Measurements from ENCODE around the gene EPB41L5.
A peak's percentile ranks its signal among the peaks of the same experiment; 100 is the strongest.
"Not testable (repeated sequence)": the region's sequence is repeated elsewhere in the genome, so short reads cannot be mapped to it uniquely, and the experiment has no call there.

Gene EPB41L5

DNA sequence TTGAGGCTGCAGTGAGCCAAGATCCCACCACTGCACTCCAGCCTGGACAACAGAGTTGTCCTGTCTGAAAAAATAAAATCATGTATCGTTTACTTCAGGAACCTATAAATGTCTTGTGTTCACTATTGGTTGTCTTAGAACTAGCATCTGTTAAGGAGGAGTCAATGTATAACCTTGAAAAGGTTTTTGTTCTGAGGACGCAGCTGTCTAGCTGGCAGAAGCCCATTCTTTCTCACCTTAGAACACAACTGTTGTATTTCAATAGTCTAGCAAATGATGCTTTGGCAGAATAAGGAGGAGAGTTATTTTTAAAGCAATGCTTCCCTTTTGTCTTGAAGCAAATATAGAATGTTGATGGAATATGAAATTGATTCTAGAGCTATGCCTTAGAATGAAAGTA is 21.1 kb downstream of the EPB41L5 start:
- Histone ChIP-seq H3K4me1 (ENCODE audit: control insufficient read depth in 1 of 2, insufficient read depth in 2 of 2, low read length in 2 of 2) (peaks cover 0 to 3% of the 10 kb centered on the region in 2 donors), H3K9me3 (ENCODE audit: control insufficient read depth in 1 of 2, low read length in 2 of 2) (no peaks in the 10 kb centered on the region), H3K4me3 (ENCODE audit: low read depth in 1 of 2, low read length in 2 of 2) (no peak overlapping the region), H3K27me3 (ENCODE audit: low read depth, low read length) (no peaks in the 10 kb centered on the region), H3K36me3 (ENCODE audit: control insufficient read depth in 1 of 2, insufficient read depth in 2 of 2, low read length in 2 of 2) (no peaks in the 10 kb centered on the region), H3K27ac (ENCODE audit: low read length) (no peak overlapping the region)

GRCh38 chr2:120034621-120035020 is 21.7 kb downstream of the EPB41L5 start:
- H3K4me1 ChIP-seq (ENCODE audit: control insufficient read depth in 1 of 2, insufficient read depth in 2 of 2, low read length in 2 of 2), result peaks cover 0 to 3% of the 10 kb centered on the region in 2 donors
- H3K36me3 ChIP-seq (ENCODE audit: control insufficient read depth in 1 of 2, insufficient read depth in 2 of 2, low read length in 2 of 2), result no peaks in the 10 kb centered on the region
- no peak overlapping the region for H3K27ac ChIP-seq (ENCODE audit: low read length)
- no peaks in the 10 kb centered on the region for H3K27me3 ChIP-seq (ENCODE audit: low read depth, low read length)
- H3K9me3 ChIP-seq (ENCODE audit: control insufficient read depth in 1 of 2, low read length in 2 of 2), result no peaks in the 10 kb centered on the region
- H3K4me3 ChIP-seq (ENCODE audit: low read depth in 1 of 2, low read length in 2 of 2), result no peak overlapping the region

DNA sequence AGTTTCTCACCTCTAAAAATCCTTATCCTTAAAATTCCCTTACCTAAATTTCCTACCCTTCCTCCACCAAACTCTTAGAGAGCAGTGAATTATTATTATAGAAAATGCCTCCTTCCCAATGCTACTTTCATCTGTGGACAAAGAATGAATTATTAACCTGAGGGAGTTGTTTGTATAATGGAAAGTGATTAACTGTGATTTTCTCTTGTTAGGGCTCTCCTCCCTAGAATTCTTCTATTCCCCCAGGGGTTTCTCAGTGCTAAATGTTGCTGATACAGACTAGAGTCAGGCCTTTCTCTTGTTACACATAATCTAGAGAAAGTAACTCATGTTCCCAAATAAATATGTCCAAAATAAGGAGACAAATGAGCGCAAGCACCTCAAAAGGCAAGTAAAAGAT is 23.3 kb downstream of the EPB41L5 start:
- Histone ChIP-seq H3K4me1 (ENCODE audit: control insufficient read depth in 1 of 2, insufficient read depth in 2 of 2, low read length in 2 of 2) (peaks cover 0 to 3% of the 10 kb centered on the region in 2 donors), H3K27me3 (ENCODE audit: low read depth, low read length) (no peaks in the 10 kb centered on the region), H3K36me3 (ENCODE audit: control insufficient read depth in 1 of 2, insufficient read depth in 2 of 2, low read length in 2 of 2) (no peaks in the 10 kb centered on the region), H3K9me3 (ENCODE audit: control insufficient read depth in 1 of 2, low read length in 2 of 2) (no peaks in the 10 kb centered on the region), H3K4me3 (ENCODE audit: low read depth in 1 of 2, low read length in 2 of 2) (no peak overlapping the region), H3K27ac (ENCODE audit: low read length) (no peak overlapping the region)

DNA sequence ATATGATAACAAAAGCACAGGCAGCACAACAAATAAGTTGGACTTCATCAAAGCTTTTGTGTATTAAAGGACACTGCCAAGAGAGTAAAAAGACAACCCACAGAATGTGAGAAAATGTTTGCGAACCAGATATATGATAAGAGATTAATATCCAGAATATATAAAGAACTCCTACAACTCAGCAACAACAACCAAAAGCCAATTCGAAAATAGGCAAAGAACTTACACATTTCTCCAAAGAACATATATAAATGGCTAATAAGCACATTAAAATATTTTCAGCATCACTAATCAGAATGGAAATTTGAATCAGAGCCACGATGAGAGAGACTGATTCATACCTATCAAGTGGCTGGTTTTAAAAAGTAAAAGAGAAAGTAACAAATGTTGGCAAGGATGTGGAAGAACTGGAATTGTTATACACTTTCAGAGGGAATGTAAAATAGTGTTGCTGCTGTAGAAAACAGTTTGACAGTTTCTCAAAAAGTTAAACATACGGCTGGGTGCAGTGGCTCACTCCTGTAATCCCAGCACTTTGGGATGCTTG is 25.2 kb downstream of the EPB41L5 start:
- H3K4me3 ChIP-seq (ENCODE audit: low read depth in 1 of 2, low read length in 2 of 2), result no peak overlapping the region
- H3K9me3 ChIP-seq (ENCODE audit: control insufficient read depth in 1 of 2, low read length in 2 of 2), result no peaks in the 10 kb centered on the region
- H3K27me3 ChIP-seq (ENCODE audit: low read depth, low read length), result no peaks in the 10 kb centered on the region
- H3K4me1 ChIP-seq (ENCODE audit: control insufficient read depth in 1 of 2, insufficient read depth in 2 of 2, low read length in 2 of 2), result peaks cover 0 to 5% of the 10 kb centered on the region in 2 donors
- no peak overlapping the region for H3K27ac ChIP-seq (ENCODE audit: low read length)
- H3K36me3 ChIP-seq (ENCODE audit: control insufficient read depth in 1 of 2, insufficient read depth in 2 of 2, low read length in 2 of 2), result no peaks in the 10 kb centered on the region

- H3K36me3 ChIP-seq (ENCODE audit: control insufficient read depth in 1 of 2, insufficient read depth in 2 of 2, low read length in 2 of 2), result peaks cover 0 to 6% of the 10 kb centered on the region in 2 donors
- H3K4me3 ChIP-seq (ENCODE audit: low read depth in 1 of 2, low read length in 2 of 2), result peak overlapping the region in 1 of 2 donors; percentile 13
- H3K9me3 ChIP-seq (ENCODE audit: control insufficient read depth in 1 of 2, low read length in 2 of 2), result no peaks in the 10 kb centered on the region
- no peak overlapping the region for H3K27ac ChIP-seq (ENCODE audit: low read length)
- H3K27me3 ChIP-seq (ENCODE audit: low read depth, low read length), result no peaks in the 10 kb centered on the region
- peaks cover 0 to 7% of the 10 kb centered on the region in 2 donors for H3K4me1 ChIP-seq (ENCODE audit: control insufficient read depth in 1 of 2, insufficient read depth in 2 of 2, low read length in 2 of 2)
Measured at GRCh38 chr2:120042359-120042758, 29.5 kb downstream of the EPB41L5 start.

GRCh38 chr2:120044336-120044735 is 31.5 kb downstream of the EPB41L5 start:
- Histone ChIP-seq H3K36me3 (ENCODE audit: control insufficient read depth in 1 of 2, insufficient read depth in 2 of 2, low read length in 2 of 2) (peaks cover 0 to 6% of the 10 kb centered on the region in 2 donors), H3K27me3 (ENCODE audit: low read depth, low read length) (no peaks in the 10 kb centered on the region), H3K9me3 (ENCODE audit: control insufficient read depth in 1 of 2, low read length in 2 of 2) (no peaks in the 10 kb centered on the region), H3K27ac (ENCODE audit: low read length) (no peak overlapping the region), H3K4me1 (ENCODE audit: control insufficient read depth in 1 of 2, insufficient read depth in 2 of 2, low read length in 2 of 2) (peaks cover 0 to 7% of the 10 kb centered on the region in 2 donors), H3K4me3 (ENCODE audit: low read depth in 1 of 2, low read length in 2 of 2) (no peak overlapping the region)

- H3K9me3 ChIP-seq (ENCODE audit: control insufficient read depth in 1 of 2, low read length in 2 of 2); H3K27ac ChIP-seq (ENCODE audit: low read length): not testable (repeated sequence)
Measured at GRCh38 chr2:120045775-120046174, 32.9 kb downstream of the EPB41L5 start.

GRCh38 chr2:120046252-120046651 is 33.4 kb downstream of the EPB41L5 start:
- H3K36me3 ChIP-seq (ENCODE audit: control insufficient read depth in 1 of 2, insufficient read depth in 2 of 2, low read length in 2 of 2), result peaks cover 0 to 11% of the 10 kb centered on the region in 2 donors

More at GRCh38 chr2:120045775-120046174, 32.9 kb downstream of the EPB41L5 start:
- not testable (repeated sequence) for H3K36me3 ChIP-seq (ENCODE audit: control insufficient read depth in 1 of 2, insufficient read depth in 2 of 2, low read length in 2 of 2); H3K27me3 ChIP-seq (ENCODE audit: low read depth, low read length); H3K4me3 ChIP-seq (ENCODE audit: low read depth in 1 of 2, low read length in 2 of 2); H3K4me1 ChIP-seq (ENCODE audit: control insufficient read depth in 1 of 2, insufficient read depth in 2 of 2, low read length in 2 of 2)

GRCh38 chr2:120052597-120052996 is 39.7 kb downstream of the EPB41L5 start:
- H3K27me3 ChIP-seq (ENCODE audit: low read depth, low read length), result no peaks in the 10 kb centered on the region
- peaks cover 0 to 8% of the 10 kb centered on the region in 2 donors for H3K9me3 ChIP-seq (ENCODE audit: control insufficient read depth in 1 of 2, low read length in 2 of 2)
- H3K27ac ChIP-seq (ENCODE audit: low read length), result no peak overlapping the region
- no peaks in the 10 kb centered on the region for H3K4me1 ChIP-seq (ENCODE audit: control insufficient read depth in 1 of 2, insufficient read depth in 2 of 2, low read length in 2 of 2)
- peaks cover 0 to 10% of the 10 kb centered on the region in 2 donors for H3K36me3 ChIP-seq (ENCODE audit: control insufficient read depth in 1 of 2, insufficient read depth in 2 of 2, low read length in 2 of 2)
- H3K4me3 ChIP-seq (ENCODE audit: low read depth in 1 of 2, low read length in 2 of 2), result no peak overlapping the region

More at GRCh38 chr2:120046252-120046651, 33.4 kb downstream of the EPB41L5 start:
- H3K27ac ChIP-seq (ENCODE audit: low read length); H3K4me3 ChIP-seq (ENCODE audit: low read depth in 1 of 2, low read length in 2 of 2); H3K9me3 ChIP-seq (ENCODE audit: control insufficient read depth in 1 of 2, low read length in 2 of 2); H3K27me3 ChIP-seq (ENCODE audit: low read depth, low read length); H3K4me1 ChIP-seq (ENCODE audit: control insufficient read depth in 1 of 2, insufficient read depth in 2 of 2, low read length in 2 of 2): not testable (repeated sequence)

DNA sequence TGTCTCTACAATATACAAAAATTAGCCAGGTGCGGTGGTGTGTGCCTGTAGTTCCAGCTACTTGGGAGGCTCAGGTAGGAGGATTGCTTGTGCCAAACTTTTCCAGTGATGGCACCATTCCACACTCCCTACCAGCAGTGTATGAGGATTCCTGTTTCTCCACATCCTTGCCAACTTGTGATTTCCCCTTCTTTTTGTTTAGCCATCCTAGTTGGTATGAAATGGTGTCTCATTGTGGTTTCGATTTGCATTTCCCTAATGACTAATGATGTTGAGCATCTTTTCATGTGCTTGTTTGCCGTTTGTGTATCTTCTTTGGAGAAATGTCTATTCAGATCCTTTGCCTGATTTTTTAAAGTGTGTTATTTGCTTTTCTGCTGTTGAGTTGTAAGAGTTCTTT is 41.0 kb downstream of the EPB41L5 start:
- H3K27ac ChIP-seq (ENCODE audit: low read length), result no peak overlapping the region
- H3K4me1 ChIP-seq (ENCODE audit: control insufficient read depth in 1 of 2, insufficient read depth in 2 of 2, low read length in 2 of 2), result no peaks in the 10 kb centered on the region
- H3K36me3 ChIP-seq (ENCODE audit: control insufficient read depth in 1 of 2, insufficient read depth in 2 of 2, low read length in 2 of 2), result peaks cover 0 to 10% of the 10 kb centered on the region in 2 donors
- peaks cover 0 to 8% of the 10 kb centered on the region in 2 donors for H3K9me3 ChIP-seq (ENCODE audit: control insufficient read depth in 1 of 2, low read length in 2 of 2)
- no peak overlapping the region for H3K4me3 ChIP-seq (ENCODE audit: low read depth in 1 of 2, low read length in 2 of 2)
- H3K27me3 ChIP-seq (ENCODE audit: low read depth, low read length), result no peaks in the 10 kb centered on the region

GRCh38 chr2:120059483-120059882 is 46.6 kb downstream of the EPB41L5 start:
- no peak overlapping the region for H3K4me3 ChIP-seq (ENCODE audit: low read depth in 1 of 2, low read length in 2 of 2)
- no peaks in the 10 kb centered on the region for H3K27me3 ChIP-seq (ENCODE audit: low read depth, low read length)
- H3K27ac ChIP-seq (ENCODE audit: low read length), result no peak overlapping the region
- no peaks in the 10 kb centered on the region for H3K4me1 ChIP-seq (ENCODE audit: control insufficient read depth in 1 of 2, insufficient read depth in 2 of 2, low read length in 2 of 2)
- H3K9me3 ChIP-seq (ENCODE audit: control insufficient read depth in 1 of 2, low read length in 2 of 2), result peaks cover 0 to 2% of the 10 kb centered on the region in 2 donors
- no peaks in the 10 kb centered on the region for H3K36me3 ChIP-seq (ENCODE audit: control insufficient read depth in 1 of 2, insufficient read depth in 2 of 2, low read length in 2 of 2)

DNA sequence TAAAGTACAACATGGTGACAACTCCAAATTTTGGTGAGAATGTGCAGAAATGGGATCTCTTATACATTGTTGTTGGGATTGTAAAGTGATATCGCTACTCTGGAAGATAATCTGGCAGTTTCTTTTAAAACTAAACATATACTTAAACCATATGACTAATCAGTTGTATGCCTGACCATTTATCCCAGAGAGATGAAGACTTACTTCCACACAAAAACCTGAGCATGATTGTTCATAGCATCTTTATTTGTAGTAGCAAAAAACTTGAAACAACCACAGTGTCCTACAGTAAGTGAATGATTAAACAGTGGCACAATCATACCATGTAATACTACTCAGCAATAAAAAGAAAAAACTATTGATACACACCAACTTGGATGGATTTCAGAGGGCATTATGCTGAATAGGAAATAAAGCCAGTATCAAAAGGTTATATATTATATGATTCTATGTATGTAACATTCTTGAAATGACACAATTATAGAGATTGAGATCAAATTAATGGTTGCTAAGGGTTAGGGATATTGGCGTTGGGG is 47.3 kb downstream of the EPB41L5 start:
- no peaks in the 10 kb centered on the region for H3K36me3 ChIP-seq (ENCODE audit: control insufficient read depth in 1 of 2, insufficient read depth in 2 of 2, low read length in 2 of 2)
- H3K4me1 ChIP-seq (ENCODE audit: control insufficient read depth in 1 of 2, insufficient read depth in 2 of 2, low read length in 2 of 2), result no peaks in the 10 kb centered on the region
- H3K27me3 ChIP-seq (ENCODE audit: low read depth, low read length), result no peaks in the 10 kb centered on the region

More for the DNA sequence above, 47.3 kb downstream of the EPB41L5 start:
- Histone ChIP-seq H3K27ac (ENCODE audit: low read length) (no peak overlapping the region), H3K4me3 (ENCODE audit: low read depth in 1 of 2, low read length in 2 of 2) (no peak overlapping the region), H3K9me3 (ENCODE audit: control insufficient read depth in 1 of 2, low read length in 2 of 2) (peaks cover 0 to 2% of the 10 kb centered on the region in 2 donors)

Measured in muscle layer of duodenum (tissue), 2 donors.